Caco-2 (cell line): ENCODE data around the gene TPBGL. TPM values are rescaled to one million over a fixed set of nuclear protein-coding genes. Genes with fewer than 3 reads are reported as not detected.
A peak's percentile ranks its signal among the peaks of the same experiment; 100 is the strongest.

Experiments
- BruUV-seq: library from RNA; stranded (reverse); fragments of 400-500 nt; replicated peaks from 2 replicates; lab custom pipeline; 2021; lab: Mats Ljungman, UMichigan
- CTCF ChIA-PET: fragments of 300-600 bp; sonication (Branson Sonifier 250); formaldehyde crosslinking; loops from one replicate; lab custom pipeline; 2022; ENCODE audit warnings: antibody characterized with exemption; lab: Charles Lee
- POLR2A ChIA-PET: fragments of 300-600 bp; sonication (Branson Sonifier 250); formaldehyde crosslinking; loops from one replicate; lab custom pipeline; 2022; ENCODE audit warnings: antibody characterized with exemption; lab: Charles Lee
- DNase-seq, 2 experiments: peaks; one replicate each; pipeline versions ENCODE4 v3.0.0 to v3.0.0-alpha.2; 2020 to 2022
- H3K27me3 ChIP-seq: replicated peaks from 2 replicates; pipeline ENCODE4 v1.6.0; 2011; ENCODE audit warnings: low read length; ENCODE audit not compliant: control insufficient read depth, insufficient read depth
- H3K36me3 ChIP-seq: 2 replicates; pipeline ENCODE4 v1.5.1; 2011; ENCODE audit warnings: low read length; ENCODE audit not compliant: control insufficient read depth, insufficient read depth
- H3K4me1 ChIP-seq: fragments of 250-450 bp; sonication (Bioruptor Pico); 2 replicates; pipeline ENCODE4 v1.5.1; 2020; ENCODE audit warnings: mild to moderate bottlenecking
- H3K4me3 ChIP-seq: 2 replicates; pipeline ENCODE4 v1.5.1; 2011; ENCODE audit warnings: low read depth, mild to moderate bottlenecking, control low read depth, low read length
- H3K9me3 ChIP-seq: fragments of 250-450 bp; sonication (Bioruptor Pico); 2 replicates; pipeline ENCODE4 v1.5.1; 2020; ENCODE audit warnings: mild to moderate bottlenecking, moderate library complexity
- H3K27ac Mint-ChIP-seq: one replicate; pipeline ENCODE4 v1.8.0; 2022; ENCODE audit warnings: mixed read lengths; ENCODE audit not compliant: unreplicated experiment
- H3K27me3 Mint-ChIP-seq: one replicate; pipeline ENCODE4 v1.8.0; 2022; ENCODE audit warnings: mixed read lengths; ENCODE audit not compliant: insufficient read depth, unreplicated experiment
- H3K36me3 Mint-ChIP-seq: one replicate; pipeline ENCODE4 v1.8.0; 2022; ENCODE audit warnings: mild to moderate bottlenecking, mixed read lengths; ENCODE audit not compliant: insufficient read depth, unreplicated experiment
- H3K4me1 Mint-ChIP-seq: one replicate; pipeline ENCODE4 v1.8.0; 2022; ENCODE audit warnings: low read depth, mixed read lengths; ENCODE audit not compliant: unreplicated experiment
- H3K4me3 Mint-ChIP-seq: one replicate; pipeline ENCODE4 v1.8.0; 2022; ENCODE audit warnings: mild to moderate bottlenecking, moderate library complexity, mixed read lengths; ENCODE audit not compliant: unreplicated experiment
- H3K9me3 Mint-ChIP-seq: one replicate; pipeline ENCODE4 v1.8.0; 2022; ENCODE audit warnings: mixed read lengths; ENCODE audit not compliant: unreplicated experiment
- intact Hi-C: fragments of 100-400 bp; cut with micrococcal nuclease; formaldehyde crosslinking; loops from one replicate; pipeline ENCODE4 v1.10.0; 2022; ENCODE audit not compliant: unreplicated experiment
- total RNA-seq: library from RNA; stranded (reverse); gene quantifications from 2 replicates; pipeline ENCODE4 v1.2.3, GENCODE V29; 2022
- TF ChIP-seq, protein P1 (sequence below), 2 experiments: fragments of 200-600 bp in 1 of 2; IDR thresholded peaks; 1 replicate in 1 of 2; 2 replicates in 1 of 2; pipeline versions ENCODE4 v1.5.1 to v1.8.0; 2011 to 2022; ENCODE audit warnings: antibody characterized with exemption in 1 of 2, control low read depth in 1 of 2, inconsistent platforms in 1 of 2, low read depth in 1 of 2, low read length in 1 of 2, mild to moderate bottlenecking in 1 of 2, moderate library complexity in 1 of 2; ENCODE audit not compliant: insufficient read depth in 1 of 2, severe bottlenecking in 1 of 2, unreplicated experiment in 1 of 2

The TPBGL gene
- total RNA-seq, 1 experiment from 2014 or later, result 0.18 TPM

- H3K4me1 ChIP-seq, result no peaks in the 10 kb centered on the region
- no peak overlapping the region for H3K4me3 ChIP-seq
- intact Hi-C loops, result no loop called here
- Mint-ChIP-seq H3K27ac (no peak overlapping the region), H3K27me3 (peaks cover 10% of the 10 kb centered on the region), H3K4me1 (peaks cover 9% of the 10 kb centered on the region), H3K36me3 (peaks cover 55% of the 10 kb centered on the region), H3K4me3 (no peak overlapping the region), H3K9me3 (no peaks in the 10 kb centered on the region)
- no peaks in the 10 kb centered on the region for H3K36me3 ChIP-seq
- no TSS peak for BruUV-seq
- H3K9me3 ChIP-seq, result no peaks in the 10 kb centered on the region
- TF ChIP-seq, protein P1, sequence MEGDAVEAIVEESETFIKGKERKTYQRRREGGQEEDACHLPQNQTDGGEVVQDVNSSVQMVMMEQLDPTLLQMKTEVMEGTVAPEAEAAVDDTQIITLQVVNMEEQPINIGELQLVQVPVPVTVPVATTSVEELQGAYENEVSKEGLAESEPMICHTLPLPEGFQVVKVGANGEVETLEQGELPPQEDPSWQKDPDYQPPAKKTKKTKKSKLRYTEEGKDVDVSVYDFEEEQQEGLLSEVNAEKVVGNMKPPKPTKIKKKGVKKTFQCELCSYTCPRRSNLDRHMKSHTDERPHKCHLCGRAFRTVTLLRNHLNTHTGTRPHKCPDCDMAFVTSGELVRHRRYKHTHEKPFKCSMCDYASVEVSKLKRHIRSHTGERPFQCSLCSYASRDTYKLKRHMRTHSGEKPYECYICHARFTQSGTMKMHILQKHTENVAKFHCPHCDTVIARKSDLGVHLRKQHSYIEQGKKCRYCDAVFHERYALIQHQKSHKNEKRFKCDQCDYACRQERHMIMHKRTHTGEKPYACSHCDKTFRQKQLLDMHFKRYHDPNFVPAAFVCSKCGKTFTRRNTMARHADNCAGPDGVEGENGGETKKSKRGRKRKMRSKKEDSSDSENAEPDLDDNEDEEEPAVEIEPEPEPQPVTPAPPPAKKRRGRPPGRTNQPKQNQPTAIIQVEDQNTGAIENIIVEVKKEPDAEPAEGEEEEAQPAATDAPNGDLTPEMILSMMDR (IDR thresholded peaks at IDR 0.05; ENCODE audit: insufficient read depth in 1 of 2, low read depth in 1 of 2, low read length in 1 of 2, severe bottlenecking in 1 of 2, unreplicated experiment in 1 of 2), result no peak
- ChIA-PET POLR2A (interaction anchor here (0.9 kb wide), 1 partner anchor 116 kb away, joined by 6 read pairs; no protein-coding TSS in a partner anchor), CTCF (interaction anchor here (1.1 kb wide), 1 partner anchor 14 kb away, joined by 5 read pairs; no protein-coding TSS in a partner anchor)
- no peaks in the 10 kb centered on the region; the same call in 1 of the 2 replicates for H3K27me3 ChIP-seq
- DNase-seq, result no peak
Observed at GRCh38 chr11:75262436-75262835, 21.9 kb downstream of the TPBGL start.

DNA sequence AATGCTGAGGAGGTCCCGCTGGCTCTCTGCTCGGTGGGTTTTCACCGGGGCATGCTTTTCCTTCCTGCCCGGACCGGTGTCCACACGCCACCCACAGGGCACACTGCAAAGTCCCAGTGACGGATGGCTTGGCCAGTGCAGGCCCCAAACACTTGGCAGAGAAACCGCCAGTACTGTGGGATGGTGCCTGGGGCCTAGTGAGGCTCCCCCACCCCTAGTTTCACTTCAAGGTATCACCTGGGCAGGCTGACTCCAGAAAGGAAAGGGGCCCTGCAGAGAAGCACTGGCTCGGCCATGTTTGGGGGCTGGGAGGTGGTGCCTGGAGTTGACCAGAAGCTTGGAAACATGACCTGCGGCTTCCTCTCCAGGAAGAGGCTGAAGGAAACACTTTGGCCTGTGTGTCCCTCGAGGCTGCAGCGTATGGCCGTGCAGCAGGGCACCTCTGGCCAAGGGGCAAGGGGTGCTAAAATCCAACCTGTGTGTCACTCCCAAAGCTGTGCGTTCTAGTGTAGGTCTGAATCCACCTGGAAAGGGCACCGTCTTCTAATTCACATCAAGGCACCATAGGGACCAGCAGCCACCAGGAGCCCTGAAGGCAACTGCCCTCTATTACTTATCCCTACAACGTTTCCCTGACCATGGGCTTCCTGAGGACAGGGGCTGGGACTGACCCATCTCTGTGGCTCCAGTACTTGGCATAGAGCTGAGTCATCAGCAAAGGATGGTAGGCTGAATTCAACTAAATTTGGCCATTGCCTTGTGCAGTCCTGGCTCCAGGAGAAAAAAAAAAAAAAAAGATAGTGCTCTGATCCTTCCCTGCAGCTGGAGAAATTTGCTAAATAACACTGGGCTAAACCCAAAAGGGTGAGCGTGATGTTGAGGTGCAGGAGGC is 22.6 kb downstream of the TPBGL start:
- Mint-ChIP-seq H3K27me3 (peaks cover 4% of the 10 kb centered on the region), H3K27ac (peak overlapping the region; percentile 29), H3K4me1 (peaks cover 9% of the 10 kb centered on the region), H3K4me3 (no peak overlapping the region), H3K36me3 (peaks cover 59% of the 10 kb centered on the region), H3K9me3 (no peaks in the 10 kb centered on the region)
- ChIA-PET CTCF (interaction anchor here (1.1 kb wide), 1 partner anchor 15 kb away, joined by 5 read pairs; no protein-coding TSS in a partner anchor), POLR2A (interaction anchor here (0.6 to 0.9 kb wide), 2 partner anchors 117 to 771 kb away, joined by 5 to 6 read pairs; no protein-coding TSS in a partner anchor)
- Histone ChIP-seq H3K4me1 (no peaks in the 10 kb centered on the region), H3K27me3 (no peaks in the 10 kb centered on the region; the same call in 1 of the 2 replicates), H3K36me3 (no peaks in the 10 kb centered on the region), H3K4me3 (no peak overlapping the region), H3K9me3 (no peaks in the 10 kb centered on the region)
- intact Hi-C loops, result no loop called here
- BruUV-seq, result no TSS peak
- peak in 1 of 2 experiments; percentile 39 for DNase-seq
- TF ChIP-seq, protein P1 (IDR thresholded peaks at IDR 0.05; ENCODE audit: insufficient read depth in 1 of 2, low read depth in 1 of 2, low read length in 1 of 2, severe bottlenecking in 1 of 2, unreplicated experiment in 1 of 2), result no peak

- Histone ChIP-seq H3K4me3 (no peak overlapping the region), H3K36me3 (no peaks in the 10 kb centered on the region), H3K27me3 (no peaks in the 10 kb centered on the region; the same call in 1 of the 2 replicates), H3K4me1 (no peaks in the 10 kb centered on the region), H3K9me3 (no peaks in the 10 kb centered on the region)
- peaks cover 59% of the 10 kb centered on the region for H3K36me3 Mint-ChIP-seq
- peaks cover 9% of the 10 kb centered on the region for H3K4me1 Mint-ChIP-seq
- intact Hi-C loops, result no loop called here
- no peak overlapping the region for H3K4me3 Mint-ChIP-seq
- TF ChIP-seq, protein P1 (IDR thresholded peaks at IDR 0.05; ENCODE audit: insufficient read depth in 1 of 2, low read depth in 1 of 2, low read length in 1 of 2, severe bottlenecking in 1 of 2, unreplicated experiment in 1 of 2), result no peak
- no TSS peak for BruUV-seq
- H3K27me3 Mint-ChIP-seq, result peaks cover 4% of the 10 kb centered on the region
- no peaks in the 10 kb centered on the region for H3K9me3 Mint-ChIP-seq
- peak in 1 of 2 experiments; percentile 38 for DNase-seq
- POLR2A ChIA-PET, result no interaction called here
- peak overlapping the region; percentile 29 for H3K27ac Mint-ChIP-seq
- CTCF ChIA-PET, result no interaction called here
Observed at GRCh38 chr11:75263944-75264349, 23.4 kb downstream of the TPBGL start.
